Stomach (tissue), 4 donors: ENCODE data around the gene SZT2.

ENCODE experiments used
- POLR2AphosphoS5 ChIP-seq, 3 donors: sonication (generic); formaldehyde crosslinking; IDR thresholded peaks; one replicate each; pipeline ENCODE4 v1.6.1; 2016; ENCODE audit warnings: antibody characterized with exemption in 3 of 3
- TF ChIP-seq, protein P1 (sequence below), 7 experiments: fragments of 450-650 bp in 4 of 7; fragments of 200-600 bp in 3 of 7; sonication (generic) in 3 of 7; IDR thresholded peaks; one replicate each; pipeline ENCODE4 v1.5.1; 2016 to 2019; ENCODE audit warnings: antibody characterized with exemption in 7 of 7, control low read depth in 2 of 7, mild to moderate bottlenecking in 1 of 7

- TF ChIP-seq, protein P1, sequence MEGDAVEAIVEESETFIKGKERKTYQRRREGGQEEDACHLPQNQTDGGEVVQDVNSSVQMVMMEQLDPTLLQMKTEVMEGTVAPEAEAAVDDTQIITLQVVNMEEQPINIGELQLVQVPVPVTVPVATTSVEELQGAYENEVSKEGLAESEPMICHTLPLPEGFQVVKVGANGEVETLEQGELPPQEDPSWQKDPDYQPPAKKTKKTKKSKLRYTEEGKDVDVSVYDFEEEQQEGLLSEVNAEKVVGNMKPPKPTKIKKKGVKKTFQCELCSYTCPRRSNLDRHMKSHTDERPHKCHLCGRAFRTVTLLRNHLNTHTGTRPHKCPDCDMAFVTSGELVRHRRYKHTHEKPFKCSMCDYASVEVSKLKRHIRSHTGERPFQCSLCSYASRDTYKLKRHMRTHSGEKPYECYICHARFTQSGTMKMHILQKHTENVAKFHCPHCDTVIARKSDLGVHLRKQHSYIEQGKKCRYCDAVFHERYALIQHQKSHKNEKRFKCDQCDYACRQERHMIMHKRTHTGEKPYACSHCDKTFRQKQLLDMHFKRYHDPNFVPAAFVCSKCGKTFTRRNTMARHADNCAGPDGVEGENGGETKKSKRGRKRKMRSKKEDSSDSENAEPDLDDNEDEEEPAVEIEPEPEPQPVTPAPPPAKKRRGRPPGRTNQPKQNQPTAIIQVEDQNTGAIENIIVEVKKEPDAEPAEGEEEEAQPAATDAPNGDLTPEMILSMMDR (IDR thresholded peaks at IDR 0.05): no peak
- TF ChIP-seq POLR2AphosphoS5 (IDR thresholded peaks at IDR 0.05): no peak
Observed at GRCh38 chr1:43370564-43370963, 19.1 kb upstream of the SZT2 start.
